ENCODE measurements around the gene SLC25A41. TPM values are rescaled to one million over a fixed set of nuclear protein-coding genes. Genes with fewer than 3 reads are reported as not detected.

Gene SLC25A41
- total and polyA plus RNA-seq, 2 donors (not counting 1 experiment from before 2014, with no cell fraction given), result 0.30 to 0.48 TPM

GRCh38 chr19:6417713-6418561 lies 15.6 kb downstream of the SLC25A41 start:
- Mint-ChIP-seq H3K4me3 (no peak overlapping the region), H3K27me3 (no peaks in the 10 kb centered on the region), H3K27ac (no peak overlapping the region), H3K4me1 (peaks cover 16% of the 10 kb centered on the region), H3K9me3 (ENCODE audit: insufficient read depth) (no peaks in the 10 kb centered on the region)
- WGBS (ENCODE audit: insufficient coverage), result 94% methylated on average over 30 of the region's 33 CpGs
- no peak for ATAC-seq (ENCODE audit: low read depth)
- no peak for DNase-seq
- ChIA-PET POLR2A (no interaction called here), CTCF (no interaction called here)
- Histone ChIP-seq H3K4me1 (ENCODE audit: control insufficient read depth in 2 of 2, insufficient read depth in 2 of 2, low read length in 2 of 2) (peaks cover 8 to 10% of the 10 kb centered on the region in 2 donors), H3K9me3 (ENCODE audit: control extremely low read depth in 1 of 3, control insufficient read depth in 2 of 3, insufficient read depth in 1 of 3, low read length in 2 of 3) (no peaks in the 10 kb centered on the region), H3K36me3 (replicated peaks in 1 of 2; ENCODE audit: control extremely low read depth in 1 of 2, control insufficient read depth in 1 of 2, extremely low read depth in 1 of 2, insufficient read depth in 2 of 2, low read length in 1 of 2) (peaks cover 0 to 85% of the 10 kb centered on the region in 2 experiments), H4K20me1 (ENCODE audit: control insufficient read depth, insufficient read depth, low read length, poor library complexity, severe bottlenecking) (peaks cover 82% of the 10 kb centered on the region), H3K27me3 (replicated peaks in 1 of 4; ENCODE audit: control extremely low read depth in 1 of 4, control insufficient read depth in 3 of 4, insufficient read depth in 4 of 4, low read length in 3 of 4) (no peaks in the 10 kb centered on the region), H3K4me3 (ENCODE audit: control extremely low read depth in 1 of 5, extremely low read depth in 1 of 5, insufficient read depth in 1 of 5, low read depth in 2 of 5, low read length in 4 of 5) (no peak overlapping the region), H2AFZ (ENCODE audit: insufficient read depth, low read depth, low read length, poor library complexity, severe bottlenecking) (no peak overlapping the region), H3K79me2 (ENCODE audit: control insufficient read depth, insufficient read depth, low read length) (peaks cover 30% of the 10 kb centered on the region), H3K4me2 (replicated peaks; ENCODE audit: low read depth, low read length, poor library complexity, severe bottlenecking) (no peak overlapping the region), H3K9ac (ENCODE audit: low read length) (no peak overlapping the region), H3K27ac (ENCODE audit: low read length in 2 of 2) (no peak overlapping the region)
- TF ChIP-seq, protein P1, sequence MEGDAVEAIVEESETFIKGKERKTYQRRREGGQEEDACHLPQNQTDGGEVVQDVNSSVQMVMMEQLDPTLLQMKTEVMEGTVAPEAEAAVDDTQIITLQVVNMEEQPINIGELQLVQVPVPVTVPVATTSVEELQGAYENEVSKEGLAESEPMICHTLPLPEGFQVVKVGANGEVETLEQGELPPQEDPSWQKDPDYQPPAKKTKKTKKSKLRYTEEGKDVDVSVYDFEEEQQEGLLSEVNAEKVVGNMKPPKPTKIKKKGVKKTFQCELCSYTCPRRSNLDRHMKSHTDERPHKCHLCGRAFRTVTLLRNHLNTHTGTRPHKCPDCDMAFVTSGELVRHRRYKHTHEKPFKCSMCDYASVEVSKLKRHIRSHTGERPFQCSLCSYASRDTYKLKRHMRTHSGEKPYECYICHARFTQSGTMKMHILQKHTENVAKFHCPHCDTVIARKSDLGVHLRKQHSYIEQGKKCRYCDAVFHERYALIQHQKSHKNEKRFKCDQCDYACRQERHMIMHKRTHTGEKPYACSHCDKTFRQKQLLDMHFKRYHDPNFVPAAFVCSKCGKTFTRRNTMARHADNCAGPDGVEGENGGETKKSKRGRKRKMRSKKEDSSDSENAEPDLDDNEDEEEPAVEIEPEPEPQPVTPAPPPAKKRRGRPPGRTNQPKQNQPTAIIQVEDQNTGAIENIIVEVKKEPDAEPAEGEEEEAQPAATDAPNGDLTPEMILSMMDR (IDR thresholded peaks at IDR 0.05), result no peak
- TF ChIP-seq EZH2 (IDR thresholded peaks at IDR 0.05; ENCODE audit: borderline replicate concordance, insufficient read depth, low read depth, low read length, poor library complexity, severe bottlenecking), result no peak
- intact Hi-C loops (cut with micrococcal nuclease), result no loop called here

Data from B cell (primary cell).